Measurements from ENCODE around the gene RSU1. TPM values are rescaled to one million over a fixed set of nuclear protein-coding genes. Genes with fewer than 3 reads are reported as not detected.

Gene RSU1
- total RNA-seq, 4 donors from 2014 or later = 28.7 to 50.9 (median 43.0) TPM

GRCh38 chr10:16732376-16732775, 84.8 kb downstream of the RSU1 start:
- no peak for TF ChIP-seq CTCF (IDR thresholded peaks at IDR 0.05)
- TF ChIP-seq POLR2A (IDR thresholded peaks at IDR 0.05) = no peak
- intact Hi-C loops (cut with DNase I; ENCODE audit: low total_unique reads) = no loop called here
- no peak overlapping the region for H3K4me3 ChIP-seq (ENCODE audit: low read depth, poor library complexity, severe bottlenecking)
- DNase-seq (ENCODE audit: low spot score in 2 of 2) = no peak

GRCh38 chr10:16728266-16728665, 89.0 kb downstream of the RSU1 start:
- TF ChIP-seq POLR2A (IDR thresholded peaks at IDR 0.05) = no peak
- no peak for TF ChIP-seq CTCF (IDR thresholded peaks at IDR 0.05)
- WGBS, 2 donors = 97 to 100% methylated on average over 5 of the region's 5 CpGs
- H3K4me3 ChIP-seq (ENCODE audit: low read depth, poor library complexity, severe bottlenecking) = no peak overlapping the region
- no peak for DNase-seq (ENCODE audit: low spot score in 2 of 2)
- intact Hi-C loops (cut with DNase I; ENCODE audit: low total_unique reads) = no loop called here

GRCh38 chr10:16727666-16728065, 89.6 kb downstream of the RSU1 start:
- WGBS, 2 donors = 95 to 97% methylated on average over 8 of the region's 8 CpGs
- intact Hi-C loops (cut with DNase I; ENCODE audit: low total_unique reads) = no loop called here

GRCh38 chr10:16724509-16724908, 92.7 kb downstream of the RSU1 start:
- 84 to 86% methylated on average over 6 of the region's 6 CpGs for WGBS, 2 donors
- H3K4me3 ChIP-seq (ENCODE audit: low read depth, poor library complexity, severe bottlenecking) = no peak overlapping the region
- TF ChIP-seq POLR2A (IDR thresholded peaks at IDR 0.05) = no peak
- no peak for TF ChIP-seq CTCF (IDR thresholded peaks at IDR 0.05)
- DNase-seq (ENCODE audit: low spot score in 2 of 2) = no peak
- intact Hi-C loops (cut with DNase I; ENCODE audit: low total_unique reads) = no loop called here

More at GRCh38 chr10:16727666-16728065, 89.6 kb downstream of the RSU1 start:
- no peak for TF ChIP-seq POLR2A (IDR thresholded peaks at IDR 0.05)
- TF ChIP-seq CTCF (IDR thresholded peaks at IDR 0.05) = no peak
- no peak for DNase-seq (ENCODE audit: low spot score in 2 of 2)
- no peak overlapping the region for H3K4me3 ChIP-seq (ENCODE audit: low read depth, poor library complexity, severe bottlenecking)

GRCh38 chr10:16720812-16721211, 96.4 kb downstream of the RSU1 start:
- 91 to 99% methylated on average over 2 of the region's 2 CpGs for WGBS, 2 donors
- TF ChIP-seq POLR2A (IDR thresholded peaks at IDR 0.05) (no peak), CTCF (IDR thresholded peaks at IDR 0.05) (no peak)
- intact Hi-C loops (cut with DNase I; ENCODE audit: low total_unique reads) = no loop called here
- no peak overlapping the region for H3K4me3 ChIP-seq (ENCODE audit: low read depth, poor library complexity, severe bottlenecking)
- no peak for DNase-seq (ENCODE audit: low spot score in 2 of 2)

GRCh38 chr10:16717622-16718395, 99.4 kb downstream of the RSU1 start:
- intact Hi-C loops (cut with DNase I; ENCODE audit: low total_unique reads) = no loop called here
- DNase-seq (ENCODE audit: low spot score in 2 of 2) = no peak
- H3K4me3 ChIP-seq (ENCODE audit: low read depth, poor library complexity, severe bottlenecking) = no peak overlapping the region
- TF ChIP-seq POLR2A (IDR thresholded peaks at IDR 0.05) (no peak), CTCF (IDR thresholded peaks at IDR 0.05) (no peak)
- 58 to 60% methylated on average over 4 of the region's 4 CpGs for WGBS, 2 donors
